GM18868 (cell line): ENCODE measurements around the gene FMN2.

ENCODE experiments used
- ATAC-seq: cut with Tn5 transposase; IDR thresholded peaks from one replicate; pipeline ENCODE4 v1.9.1; 2021; ENCODE audit warnings: mild to moderate bottlenecking, moderate library complexity; ENCODE audit not compliant: unreplicated experiment

The FMN2 gene

DNA sequence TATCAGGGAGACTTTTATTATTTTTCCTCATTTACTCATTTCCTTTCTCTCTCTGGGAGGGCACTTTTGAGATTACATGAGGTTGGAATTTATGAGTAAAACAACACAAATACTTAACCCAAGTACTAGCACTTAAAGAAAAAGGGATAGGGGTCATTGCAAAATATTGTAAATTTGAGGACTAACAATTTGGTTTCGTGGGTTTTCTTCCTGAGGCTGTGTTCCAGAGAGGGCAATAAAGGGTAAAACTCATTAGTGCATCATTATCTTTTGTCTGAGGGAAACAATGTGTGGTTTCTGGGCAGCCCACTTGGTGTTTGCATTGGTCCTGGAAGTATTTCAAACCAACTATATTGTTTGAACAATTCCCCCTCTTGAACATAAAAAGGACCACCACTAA lies 423.8 kb downstream of the FMN2 start:
- ATAC-seq: no peak

DNA sequence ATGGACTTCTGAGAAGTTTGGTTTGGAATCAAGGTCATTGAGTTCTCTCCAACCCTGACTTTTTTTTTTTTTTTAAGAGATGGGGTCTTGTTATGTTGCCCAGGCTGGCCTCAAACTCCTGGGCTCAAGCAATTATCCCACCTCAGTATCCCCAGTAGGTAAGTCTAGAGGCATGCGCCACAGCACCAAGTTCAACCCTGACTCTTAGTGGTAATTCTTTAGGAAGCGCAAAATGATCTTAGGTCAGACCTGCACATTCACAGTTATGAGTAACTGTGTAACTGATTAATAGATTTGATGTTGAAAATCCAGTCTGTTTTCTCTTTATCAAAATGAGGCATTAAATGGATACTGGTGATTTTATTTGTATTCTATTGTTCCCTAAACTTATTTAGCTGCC lies 424.4 kb downstream of the FMN2 start:
- no peak for ATAC-seq

DNA sequence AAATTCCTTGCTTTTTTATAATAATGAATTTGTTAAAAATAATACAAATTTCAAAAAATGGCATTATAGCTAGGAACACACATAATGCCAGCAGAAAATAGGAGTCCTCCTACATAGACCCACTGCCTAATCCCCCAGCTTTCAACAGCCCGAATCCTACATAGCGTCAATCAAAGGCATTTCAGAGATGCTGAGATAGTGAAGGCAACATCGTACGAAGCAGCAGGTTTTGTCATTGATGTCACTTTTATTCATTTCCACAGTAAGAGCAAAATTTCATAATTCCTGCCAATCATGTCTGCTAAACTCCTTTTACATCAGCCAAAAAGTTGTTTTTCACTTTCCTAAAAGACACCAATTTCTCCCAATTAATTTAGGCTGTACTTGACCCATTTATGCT lies 426.2 kb downstream of the FMN2 start:
- ATAC-seq: no peak

DNA sequence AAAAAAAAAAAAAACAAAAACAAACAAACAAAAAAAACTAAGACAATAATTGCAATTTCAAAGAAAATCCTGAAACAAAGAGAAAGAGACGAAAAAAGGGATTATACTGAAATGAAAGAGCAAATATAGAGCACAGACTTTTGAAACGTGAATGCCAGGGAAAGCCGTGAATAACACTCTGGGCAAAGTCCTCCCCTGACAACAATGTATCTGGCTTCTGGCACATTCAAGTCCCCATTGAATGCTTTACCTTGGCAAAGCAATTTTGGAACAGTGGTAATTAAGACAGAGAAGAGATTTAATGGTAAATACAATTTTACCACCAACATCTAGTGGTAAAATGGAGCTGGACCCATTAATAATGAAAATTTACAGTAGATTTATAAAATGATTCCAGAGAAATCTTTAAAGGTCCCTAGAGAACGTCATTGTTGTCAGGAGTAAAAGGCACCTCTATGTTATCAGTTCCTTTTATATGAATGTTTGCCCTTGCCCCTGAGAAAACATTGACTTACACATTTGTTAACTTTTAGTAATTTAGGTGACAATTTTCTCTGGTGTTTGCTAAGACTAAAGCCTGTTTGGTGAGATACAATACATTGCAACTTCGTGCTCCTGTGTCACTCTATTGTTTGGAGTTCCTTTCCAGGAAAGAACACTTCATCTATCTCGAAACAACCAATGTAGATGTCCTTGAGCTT lies 430.6 kb downstream of the FMN2 start:
- ATAC-seq: no peak

DNA sequence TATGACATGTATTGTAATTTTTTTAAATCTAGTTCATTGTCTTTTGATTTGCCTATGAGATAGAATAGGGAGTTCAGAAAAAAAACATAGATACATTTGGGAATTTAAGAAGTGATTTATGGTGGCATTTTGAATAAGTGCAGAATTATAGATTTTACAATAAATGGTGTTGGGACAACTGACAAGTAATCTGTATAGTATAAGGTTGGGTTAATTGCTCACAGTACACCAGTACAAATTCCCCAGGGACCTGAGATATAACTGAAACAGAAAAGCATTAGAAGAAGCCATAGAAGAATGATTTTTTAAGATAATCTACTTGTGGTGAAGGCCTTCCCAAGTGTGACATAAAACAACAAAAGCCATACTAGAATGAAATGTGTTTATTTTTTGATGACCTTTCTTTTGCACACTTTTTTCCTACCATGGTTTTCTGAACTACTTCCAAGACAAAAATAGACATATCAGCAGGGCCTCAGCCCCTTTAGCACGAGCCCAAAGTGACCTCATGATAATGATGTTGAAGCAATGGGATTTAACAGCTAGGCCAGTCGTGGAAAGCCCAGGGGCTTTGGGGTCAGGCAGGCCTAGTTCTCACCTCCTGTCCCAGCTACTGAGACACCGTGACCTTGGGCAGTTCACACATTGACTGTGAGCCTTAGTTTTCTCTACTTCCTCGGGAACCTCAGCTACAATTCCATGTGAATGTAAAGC lies 432.8 kb downstream of the FMN2 start:
- ATAC-seq: no peak
